ENCODE data around the gene SPANXN4.

- TF ChIP-seq REST (IDR thresholded peaks at IDR 0.05; ENCODE audit: borderline replicate concordance) = no peak
- TF ChIP-seq EZH2 (IDR thresholded peaks at IDR 0.05; ENCODE audit: borderline replicate concordance, insufficient read depth, low read length, poor library complexity, severe bottlenecking) = no peak
- TF ChIP-seq, protein P1, sequence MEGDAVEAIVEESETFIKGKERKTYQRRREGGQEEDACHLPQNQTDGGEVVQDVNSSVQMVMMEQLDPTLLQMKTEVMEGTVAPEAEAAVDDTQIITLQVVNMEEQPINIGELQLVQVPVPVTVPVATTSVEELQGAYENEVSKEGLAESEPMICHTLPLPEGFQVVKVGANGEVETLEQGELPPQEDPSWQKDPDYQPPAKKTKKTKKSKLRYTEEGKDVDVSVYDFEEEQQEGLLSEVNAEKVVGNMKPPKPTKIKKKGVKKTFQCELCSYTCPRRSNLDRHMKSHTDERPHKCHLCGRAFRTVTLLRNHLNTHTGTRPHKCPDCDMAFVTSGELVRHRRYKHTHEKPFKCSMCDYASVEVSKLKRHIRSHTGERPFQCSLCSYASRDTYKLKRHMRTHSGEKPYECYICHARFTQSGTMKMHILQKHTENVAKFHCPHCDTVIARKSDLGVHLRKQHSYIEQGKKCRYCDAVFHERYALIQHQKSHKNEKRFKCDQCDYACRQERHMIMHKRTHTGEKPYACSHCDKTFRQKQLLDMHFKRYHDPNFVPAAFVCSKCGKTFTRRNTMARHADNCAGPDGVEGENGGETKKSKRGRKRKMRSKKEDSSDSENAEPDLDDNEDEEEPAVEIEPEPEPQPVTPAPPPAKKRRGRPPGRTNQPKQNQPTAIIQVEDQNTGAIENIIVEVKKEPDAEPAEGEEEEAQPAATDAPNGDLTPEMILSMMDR (IDR thresholded peaks at IDR 0.05; ENCODE audit: poor library complexity, severe bottlenecking) = no peak
- TF ChIP-seq TAF1 (IDR thresholded peaks at IDR 0.05; ENCODE audit: low read depth) = no peak
These were observed 32.4 kb downstream of the SPANXN4 start for GRCh38 chrX:143058120-143058519.
